Lung (tissue), 16 donors: Measurements from ENCODE around the gene SPTBN1. TPM values are rescaled to one million over a fixed set of nuclear protein-coding genes. Genes with fewer than 3 reads are reported as not detected.

Experiments used
- ATAC-seq: fragments of 200-7000 bp; cut with Tn5 transposase; one replicate; pipeline ENCODE4 v1.9.1; 2020; ENCODE audit warnings: moderate number of reproducible peaks; ENCODE audit not compliant: insufficient read depth, low FRiP score
- DNase-seq, 3 donors: peaks; one replicate each; pipeline ENCODE4 v3.0.0-alpha.2; 2013 to 2017
- H3K27ac ChIP-seq, 2 donors: one replicate each; pipeline ENCODE4 v1.5.1; 2013; ENCODE audit warnings: mild to moderate bottlenecking in 2 of 2, moderate library complexity in 2 of 2, control low read depth in 1 of 2, inconsistent platforms in 1 of 2, low read depth in 1 of 2, low read length in 1 of 2
- H3K27me3 ChIP-seq, 3 donors: one replicate each; pipeline ENCODE4 v1.5.1; 2013; ENCODE audit warnings: low read length in 2 of 3; ENCODE audit not compliant: control insufficient read depth in 3 of 3, insufficient read depth in 3 of 3
- H3K36me3 ChIP-seq, 4 donors: one replicate each; pipeline ENCODE4 v1.5.1; 2013; ENCODE audit warnings: low read length in 4 of 4, mild to moderate bottlenecking in 1 of 4, moderate library complexity in 1 of 4; ENCODE audit not compliant: control insufficient read depth in 4 of 4, insufficient read depth in 4 of 4
- H3K4me1 ChIP-seq, 5 donors: one replicate each; pipeline ENCODE4 v1.5.1; 2013; ENCODE audit warnings: low read length in 5 of 5, mild to moderate bottlenecking in 2 of 5, moderate library complexity in 1 of 5; ENCODE audit not compliant: control insufficient read depth in 5 of 5, insufficient read depth in 5 of 5
- H3K4me3 ChIP-seq: one replicate; pipeline ENCODE4 v1.5.1; 2013; ENCODE audit warnings: mild to moderate bottlenecking, control low read depth, moderate library complexity
- H3K9ac ChIP-seq, 2 donors: one replicate each; pipeline ENCODE4 v1.5.1; 2013; ENCODE audit warnings: low read length in 2 of 2, control low read depth in 1 of 2; ENCODE audit not compliant: insufficient read depth in 1 of 2
- H3K9me3 ChIP-seq, 4 donors: one replicate each; pipeline ENCODE4 v1.5.1; 2013; ENCODE audit warnings: low read length in 3 of 4, mild to moderate bottlenecking in 1 of 4, moderate library complexity in 1 of 4; ENCODE audit not compliant: control insufficient read depth in 4 of 4, insufficient read depth in 3 of 4
- CTCF ChIP-seq: IDR thresholded peaks from 2 replicates; pipeline ENCODE4 v1.5.1; 2012; ENCODE audit warnings: mild to moderate bottlenecking; ENCODE audit errors: control extremely low read depth, extremely low read depth
- WGBS, 2 donors: extraction: QIAGEN DNeasy Blood & Tissue Kit; methylation state at CpG; one replicate each; pipeline ENCODE4 v1.1.7; 2013; 5-methylcytosine and 5-hydroxymethylcytosine counted together
- long read RNA-seq, 5 donors: transcript quantifications; one replicate each; lab custom pipeline, GENCODE V29; 2026
- polyA plus RNA-seq, 2 donors: library from polyadenylated mRNA; stranded (reverse); fragments of 200-250 nt; gene quantifications; one replicate each; pipeline ENCODE4 v1.2.1, GENCODE V29; 2013
- total RNA-seq, 2 donors: library from RNA; depleted of rRNA in 1 of 2; stranded (reverse); fragments of >200 nt in 1 of 2; gene quantifications; one replicate each; pipeline ENCODE4 v1.2.1, GENCODE V29; 2014 to 2021
- donor health status: control.
- donor health status: control.
- donor health status: Bipolar disorder and iron deficiency.
- donor health status: healthy.
- donor health status: DM: yes; HTN: yes; CAD: no.

The SPTBN1 gene
- total RNA-seq: 100 to 1,000 TPM; 431 to 715 TPM
- polyA plus RNA-seq: 100 to 1,000 TPM in 1 of 2 donors, 10 to 100 TPM in 1; 89.4 to 120 TPM
- long read RNA-seq, donor 1, full-length matches to known transcripts: 40 of 147 reads
- long read RNA-seq, donor 1, partial matches to known transcripts: 107 of 147 reads
- long read RNA-seq, donor 1, other reads (novel, unspliced or antisense): 0 of 147 reads
- long read RNA-seq, donor 2, transcript SPTBN1-204 (4 exons, 3,332 nt): major isoform, 21 of 78 reads
- long read RNA-seq, donor 2, partial matches to known transcripts: 57 of 78 reads
- long read RNA-seq, donor 2, other reads (novel, unspliced or antisense): 0 of 78 reads
- long read RNA-seq, donor 3, transcript SPTBN1-204 (4 exons, 3,332 nt): major isoform, 15 of 62 reads
- long read RNA-seq, donor 3, partial matches to known transcripts: 46 of 62 reads
- long read RNA-seq, donor 3, other reads (novel, unspliced or antisense): 0 of 62 reads
- long read RNA-seq, donor 4, transcript SPTBN1-204 (4 exons, 3,332 nt): major isoform, 18 of 73 reads
- long read RNA-seq, donor 4, partial matches to known transcripts: 53 of 73 reads
- long read RNA-seq, donor 4, other reads (novel, unspliced or antisense): 0 of 73 reads
- long read RNA-seq, donor 5, full-length matches to known transcripts: 54 of 164 reads
- long read RNA-seq, donor 5, partial matches to known transcripts: 110 of 164 reads
- long read RNA-seq, donor 5, other reads (novel, unspliced or antisense): 0 of 164 reads

- Histone ChIP-seq H3K9me3 (peaks cover 0 to 2% (median 0%) of the 10 kb centered on the region in 4 donors), H3K27me3 (no peaks in the 10 kb centered on the region), H3K4me1 (peaks cover 0 to 45% (median 4%) of the 10 kb centered on the region in 5 donors), H3K9ac (peak within 1 kb of the TSS; percentile 88 to 99), H3K36me3 (peaks cover 0 to 7% (median 0%) of the 10 kb centered on the region in 4 donors), H3K27ac (peak within 1 kb of the TSS; percentile 92 to 94), H3K4me3 (peak within 1 kb of the TSS; percentile 81)
- 1% methylated on average over 34 to 52 of the region's 67 CpGs for WGBS, 2 donors
- peak; percentile 95 to 99 (median 98) for DNase-seq
- no peak for TF ChIP-seq CTCF
- peak; percentile 84 for ATAC-seq
These were observed at the start of gene SPTBN1 for GRCh38 chr2:54455563-54456361. TSS of gene SPTBN1 (plus strand) at chr2:54456327. CDS start at chr2:54526419, 70,092 bp downstream.

- ATAC-seq (no peak), DNase-seq (no peak)
- no peaks in the 10 kb centered on the region for H3K9me3 ChIP-seq
- H3K4me1 ChIP-seq: peaks cover 1 to 22% (median 20%) of the 10 kb centered on the region in 5 donors
- H3K36me3 ChIP-seq: no peaks in the 10 kb centered on the region
- H3K27me3 ChIP-seq: no peaks in the 10 kb centered on the region
- H3K4me3 ChIP-seq: no peak overlapping the region
- H3K9ac ChIP-seq: no peak overlapping the region
- H3K27ac ChIP-seq: no peak overlapping the region
- TF ChIP-seq CTCF: no peak
- 77 to 90% methylated on average over 3 of the region's 3 CpGs for WGBS, 2 donors
These were observed 48.4 kb upstream of the SPTBN1 start for GRCh38 chr2:54407693-54408092.

GRCh38 chr2:54408288-54408687, 47.8 kb upstream of the SPTBN1 start:
- peak in 2 of 3 donors; percentile 43 to 46 for DNase-seq
- no peak for TF ChIP-seq CTCF
- no peak for ATAC-seq
- H3K9me3 ChIP-seq: no peaks in the 10 kb centered on the region
- no peak overlapping the region for H3K27ac ChIP-seq
- H3K4me1 ChIP-seq: peaks cover 1 to 21% (median 17%) of the 10 kb centered on the region in 5 donors
- H3K27me3 ChIP-seq: no peaks in the 10 kb centered on the region
- no peaks in the 10 kb centered on the region for H3K36me3 ChIP-seq
- H3K4me3 ChIP-seq: no peak overlapping the region
- H3K9ac ChIP-seq: no peak overlapping the region
- 88 to 95% methylated on average over 3 of the region's 3 CpGs for WGBS, 2 donors
